B cell (primary cell): ENCODE data around the gene CXXC5. TPM values are rescaled to one million over a fixed set of nuclear protein-coding genes. Genes with fewer than 3 reads are reported as not detected.

Experiments used
- ATAC-seq: fragments of 200-7000 bp; cut with Tn5 transposase; one replicate; pipeline ENCODE4 v1.10.0; 2021; ENCODE audit warnings: low read depth, mild to moderate bottlenecking, moderate number of reproducible peaks, moderate library complexity
- CTCF ChIA-PET: fragments of 350-600 bp; sonication (Branson Sonifier 250); formaldehyde crosslinking; loops from one replicate; lab custom pipeline; 2021; ENCODE audit warnings: antibody characterized with exemption, inconsistent platforms; lab: Charles Lee
- POLR2A ChIA-PET: fragments of 350-600 bp; sonication (Branson Sonifier 250); formaldehyde crosslinking; loops from one replicate; lab custom pipeline; 2021; ENCODE audit warnings: antibody characterized with exemption; lab: Charles Lee
- DNase-seq: peaks from one replicate; pipeline ENCODE4 v3.0.0; 2013
- H2AFZ ChIP-seq: 2 replicates; pipeline ENCODE4 v1.6.1; 2012; ENCODE audit warnings: mild to moderate bottlenecking, low read depth, low read length; ENCODE audit not compliant: insufficient read depth, poor library complexity, severe bottlenecking
- H3K27ac ChIP-seq, 2 donors: 1 replicate in 1 of 2; 2 replicates in 1 of 2; pipeline ENCODE4 v1.5.1; 2012 to 2013; ENCODE audit warnings: low read length in 2 of 2, mild to moderate bottlenecking in 2 of 2, moderate library complexity in 1 of 2
- H3K27me3 ChIP-seq, 4 experiments: fragments of 200-600 bp in 1 of 4; sonication (generic) in 1 of 4; replicated peaks in 1 of 4; 1 replicate in 2 of 4; 2 replicates in 2 of 4; pipeline versions ENCODE4 v1.6.1 to v1.7.0; 2013 to 2016; ENCODE audit warnings: low read length in 3 of 4, mild to moderate bottlenecking in 2 of 4, mixed read lengths in 1 of 4, moderate library complexity in 1 of 4; ENCODE audit not compliant: insufficient read depth in 4 of 4, control insufficient read depth in 3 of 4; ENCODE audit errors: control extremely low read depth in 1 of 4
- H3K36me3 ChIP-seq, 2 experiments: replicated peaks in 1 of 2; 1 replicate in 1 of 2; 2 replicates in 1 of 2; pipeline versions ENCODE4 v1.6.1 to v1.7.1; 2013; ENCODE audit warnings: low read length in 1 of 2; ENCODE audit not compliant: insufficient read depth in 2 of 2, control insufficient read depth in 1 of 2; ENCODE audit errors: control extremely low read depth in 1 of 2, extremely low read depth in 1 of 2
- H3K4me1 ChIP-seq, 2 donors: fragments of 200-600 bp in 1 of 2; sonication (generic) in 1 of 2; 1 replicate in 1 of 2; 2 replicates in 1 of 2; pipeline versions ENCODE4 v1.5.1 to v1.6.1; 2013 to 2017; ENCODE audit warnings: low read length in 2 of 2; ENCODE audit not compliant: control insufficient read depth in 2 of 2, insufficient read depth in 2 of 2
- H3K4me2 ChIP-seq: replicated peaks from 2 replicates; pipeline ENCODE3; 2012; ENCODE audit warnings: mild to moderate bottlenecking, low read depth, low read length; ENCODE audit not compliant: poor library complexity, severe bottlenecking
- H3K4me3 ChIP-seq, 5 experiments: fragments of 200-600 bp in 1 of 5; sonication (generic) in 1 of 5; 1 replicate in 3 of 5; 2 replicates in 2 of 5; pipeline versions ENCODE4 v1.5.1 to v1.7.0; 2011 to 2016; ENCODE audit warnings: low read length in 4 of 5, mild to moderate bottlenecking in 4 of 5, low read depth in 2 of 5, control low read depth in 1 of 5, moderate library complexity in 1 of 5; ENCODE audit not compliant: insufficient read depth in 1 of 5; ENCODE audit errors: control extremely low read depth in 1 of 5, extremely low read depth in 1 of 5
- H3K79me2 ChIP-seq: fragments of 200-600 bp; sonication (generic); one replicate; pipeline ENCODE4 v1.6.0; 2016; ENCODE audit warnings: low read length; ENCODE audit not compliant: control insufficient read depth, insufficient read depth
- H3K9ac ChIP-seq: fragments of 200-600 bp; sonication (generic); 2 replicates; pipeline ENCODE4 v1.6.1; 2017; ENCODE audit warnings: mild to moderate bottlenecking, low read length, moderate library complexity
- H3K9me3 ChIP-seq, 3 donors: one replicate each; pipeline versions ENCODE4 v1.6.1 to v1.7.1; 2013; ENCODE audit warnings: low read length in 2 of 3; ENCODE audit not compliant: control insufficient read depth in 2 of 3, insufficient read depth in 1 of 3; ENCODE audit errors: control extremely low read depth in 1 of 3
- H4K20me1 ChIP-seq: 2 replicates; pipeline ENCODE4 v1.6.0; 2012; ENCODE audit warnings: mild to moderate bottlenecking, low read length; ENCODE audit not compliant: insufficient read depth, control insufficient read depth, poor library complexity, severe bottlenecking
- H3K27ac Mint-ChIP-seq: one replicate; pipeline ENCODE4 v1.8.0; 2021; ENCODE audit warnings: mixed read lengths
- H3K27me3 Mint-ChIP-seq: one replicate; pipeline ENCODE4 v1.8.0; 2021; ENCODE audit warnings: mixed read lengths
- H3K4me1 Mint-ChIP-seq: one replicate; pipeline ENCODE4 v1.8.0; 2021; ENCODE audit warnings: mixed read lengths
- H3K4me3 Mint-ChIP-seq: one replicate; pipeline ENCODE4 v1.8.0; 2021; ENCODE audit warnings: mixed read lengths
- H3K9me3 Mint-ChIP-seq: one replicate; pipeline ENCODE4 v1.8.0; 2022; ENCODE audit warnings: mixed read lengths; ENCODE audit not compliant: insufficient read depth
- EZH2 ChIP-seq: IDR thresholded peaks from 2 replicates; pipeline ENCODE4 v1.6.1; 2012; ENCODE audit warnings: borderline replicate concordance, low read depth, mild to moderate bottlenecking, moderate library complexity, low read length; ENCODE audit not compliant: insufficient read depth, poor library complexity, severe bottlenecking
- WGBS: methylation state at CpG from one replicate; pipeline ENCODE4 v1.1.5; 2013; ENCODE audit warnings: missing lambda C conversion rate; ENCODE audit not compliant: insufficient coverage; 5-methylcytosine and 5-hydroxymethylcytosine counted together
- intact Hi-C: fragments of 100-400 bp; cut with micrococcal nuclease; formaldehyde crosslinking; loops from one replicate; pipeline ENCODE4 v1.10.0; 2022
- polyA plus RNA-seq: library from polyadenylated mRNA; depleted of rRNA; stranded (reverse); fragments of >200 nt; gene quantifications from 2 replicates; pipeline ENCODE4 v1.2.3, GENCODE V29; 2012
- total RNA-seq, 2 donors: library from RNA; stranded (reverse); fragments of 120-200 nt in 1 of 2; gene quantifications; 1 replicate in 1 of 2; 2 replicates in 1 of 2; pipeline versions ENCODE4 v1.2.3 to v1.2.4, GENCODE V29; 2013 to 2022
- TF ChIP-seq, protein P1 (sequence below): fragments of 200-600 bp; IDR thresholded peaks from one replicate; pipeline ENCODE4 v1.8.0; 2022; ENCODE audit warnings: antibody characterized with exemption, mild to moderate bottlenecking

The CXXC5 gene
- total and polyA plus RNA-seq, 2 donors (not counting 1 experiment from before 2014, with no cell fraction given), result 126 to 143 TPM

- H3K27ac ChIP-seq, result peak overlapping the region; percentile 88 to 93
- Mint-ChIP-seq H3K27ac (peak overlapping the region; percentile 61), H3K4me3 (peak overlapping the region; percentile 17), H3K4me1 (peaks cover 54% of the 10 kb centered on the region), H3K9me3 (no peaks in the 10 kb centered on the region), H3K27me3 (no peaks in the 10 kb centered on the region)
- no peak overlapping the region for H3K4me3 ChIP-seq
- TF ChIP-seq EZH2, result no peak
- TF ChIP-seq, protein P1, sequence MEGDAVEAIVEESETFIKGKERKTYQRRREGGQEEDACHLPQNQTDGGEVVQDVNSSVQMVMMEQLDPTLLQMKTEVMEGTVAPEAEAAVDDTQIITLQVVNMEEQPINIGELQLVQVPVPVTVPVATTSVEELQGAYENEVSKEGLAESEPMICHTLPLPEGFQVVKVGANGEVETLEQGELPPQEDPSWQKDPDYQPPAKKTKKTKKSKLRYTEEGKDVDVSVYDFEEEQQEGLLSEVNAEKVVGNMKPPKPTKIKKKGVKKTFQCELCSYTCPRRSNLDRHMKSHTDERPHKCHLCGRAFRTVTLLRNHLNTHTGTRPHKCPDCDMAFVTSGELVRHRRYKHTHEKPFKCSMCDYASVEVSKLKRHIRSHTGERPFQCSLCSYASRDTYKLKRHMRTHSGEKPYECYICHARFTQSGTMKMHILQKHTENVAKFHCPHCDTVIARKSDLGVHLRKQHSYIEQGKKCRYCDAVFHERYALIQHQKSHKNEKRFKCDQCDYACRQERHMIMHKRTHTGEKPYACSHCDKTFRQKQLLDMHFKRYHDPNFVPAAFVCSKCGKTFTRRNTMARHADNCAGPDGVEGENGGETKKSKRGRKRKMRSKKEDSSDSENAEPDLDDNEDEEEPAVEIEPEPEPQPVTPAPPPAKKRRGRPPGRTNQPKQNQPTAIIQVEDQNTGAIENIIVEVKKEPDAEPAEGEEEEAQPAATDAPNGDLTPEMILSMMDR, result peak; percentile 96
- DNase-seq (peak; percentile 87), ATAC-seq (peak; percentile 14)
- no peaks in the 10 kb centered on the region for H3K9me3 ChIP-seq
- peaks cover 44 to 59% of the 10 kb centered on the region in 2 donors for H3K4me1 ChIP-seq
- no peaks in the 10 kb centered on the region for H3K27me3 ChIP-seq
- H3K36me3 ChIP-seq, result peaks cover 6 to 23% of the 10 kb centered on the region in 2 experiments
- CTCF ChIA-PET, result interaction anchor here (0.5 to 14.0 kb wide), 43 partner anchors 8 to 337 kb away, joined by 3 to 502 read pairs (median 5); partner anchors contain the start of genes CXXC5 and UBE2D2
- WGBS, result 10% methylated on average over 6 of the region's 6 CpGs
- peak overlapping the region; percentile 13 for H3K4me2 ChIP-seq
- peaks cover 18% of the 10 kb centered on the region for H4K20me1 ChIP-seq
- H2AFZ ChIP-seq, result no peak overlapping the region
- peaks cover 34% of the 10 kb centered on the region for H3K79me2 ChIP-seq
- POLR2A ChIA-PET, result interaction anchor here (1.2 to 9.1 kb wide), 9 partner anchors 16 to 132 kb away, joined by 3 to 511 read pairs (median 8); partner anchors contain the start of gene CXXC5
- intact Hi-C loops, result loop anchor here (1.0 to 10.0 kb wide), 6 partner anchors 57 to 334 kb away; partner anchors contain the start of gene SPATA24
- H3K9ac ChIP-seq, result no peak overlapping the region
Measured at GRCh38 chr5:139633295-139634027, 14.7 kb upstream of the CXXC5 start.

DNA sequence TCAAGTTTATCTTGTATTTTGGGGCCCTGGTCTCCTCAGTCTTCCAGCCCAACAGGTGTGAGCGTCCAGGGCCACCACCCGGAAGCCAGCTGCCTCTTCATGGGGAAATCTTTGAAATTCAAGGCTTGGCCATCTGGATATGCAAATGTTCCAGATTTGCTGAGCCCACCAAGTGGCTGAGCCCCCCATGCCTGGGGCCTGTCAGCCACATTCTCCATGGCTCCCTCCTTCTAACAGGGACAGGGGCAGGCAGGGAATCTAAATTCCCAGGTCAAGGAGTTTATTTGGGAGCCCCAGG, 14.2 kb upstream of the CXXC5 start:
- TF ChIP-seq EZH2, result no peak
- TF ChIP-seq, protein P1, result no peak
- no peak for ATAC-seq
- Histone ChIP-seq H3K9me3 (no peaks in the 10 kb centered on the region), H3K4me2 (no peak overlapping the region), H3K4me1 (peaks cover 49 to 64% of the 10 kb centered on the region in 2 donors), H3K4me3 (no peak overlapping the region), H2AFZ (no peak overlapping the region), H3K79me2 (peaks cover 34% of the 10 kb centered on the region), H3K36me3 (peaks cover 4 to 19% of the 10 kb centered on the region in 2 experiments), H3K27me3 (no peaks in the 10 kb centered on the region), H4K20me1 (peaks cover 18% of the 10 kb centered on the region), H3K27ac (peak overlapping the region; percentile 88 to 93), H3K9ac (no peak overlapping the region)
- intact Hi-C loops, result loop anchor here (5.0 to 10.0 kb wide), 3 partner anchors 213 to 333 kb away; partner anchors contain the start of gene SPATA24
- Mint-ChIP-seq H3K4me1 (peaks cover 59% of the 10 kb centered on the region), H3K27me3 (no peaks in the 10 kb centered on the region), H3K27ac (peak overlapping the region; percentile 61), H3K4me3 (no peak overlapping the region), H3K9me3 (no peaks in the 10 kb centered on the region)
- CTCF ChIA-PET, result interaction anchor here (0.5 to 14.0 kb wide), 42 partner anchors 7 to 336 kb away, joined by 3 to 502 read pairs (median 5); partner anchors contain the start of genes CXXC5 and UBE2D2
- 47% methylated on average over 2 of the region's 2 CpGs for WGBS
- POLR2A ChIA-PET, result interaction anchor here (1.2 to 9.1 kb wide), 9 partner anchors 16 to 132 kb away, joined by 3 to 511 read pairs (median 8); partner anchors contain the start of gene CXXC5
- no peak for DNase-seq
